HG02571 (cell line): ENCODE results near the gene MGRN1.
"Not testable (repeated sequence)": the region's sequence is repeated elsewhere in the genome, so short reads cannot be mapped to it uniquely, and the experiment has no call there.

Experiments used
- ATAC-seq: cut with Tn5 transposase; IDR thresholded peaks from one replicate; pipeline ENCODE4 v1.9.1; 2021; ENCODE audit warnings: mild to moderate bottlenecking, moderate library complexity; ENCODE audit not compliant: unreplicated experiment

MGRN1 gene

GRCh38 chr16:4649744-4650442, 25.3 kb downstream of the MGRN1 start:
- ATAC-seq, result no peak

GRCh38 chr16:4650443-4651074, 25.9 kb downstream of the MGRN1 start:
- ATAC-seq, result not testable (repeated sequence)

GRCh38 chr16:4651827-4652226, 27.2 kb downstream of the MGRN1 start:
- no peak for ATAC-seq

- ATAC-seq, result no peak
Measured at GRCh38 chr16:4652561-4652960, 27.9 kb downstream of the MGRN1 start.

GRCh38 chr16:4654011-4654963, 29.7 kb downstream of the MGRN1 start:
- ATAC-seq, result no peak

GRCh38 chr16:4654964-4655590, 30.5 kb downstream of the MGRN1 start:
- no peak for ATAC-seq

GRCh38 chr16:4655801-4656200, 31.2 kb downstream of the MGRN1 start:
- no peak for ATAC-seq

- ATAC-seq, result no peak
Measured at GRCh38 chr16:4656221-4656620, 31.6 kb downstream of the MGRN1 start.

- ATAC-seq, result no peak
Measured at GRCh38 chr16:4656695-4657686, 32.4 kb downstream of the MGRN1 start.

GRCh38 chr16:4659363-4660353, 35.0 kb downstream of the MGRN1 start:
- ATAC-seq, result no peak

- no peak for ATAC-seq
Measured at GRCh38 chr16:4660454-4661007, 35.9 kb downstream of the MGRN1 start.

GRCh38 chr16:4661661-4662060, 37.0 kb downstream of the MGRN1 start:
- no peak for ATAC-seq

GRCh38 chr16:4663465-4663776, 38.8 kb downstream of the MGRN1 start:
- ATAC-seq, result no peak

GRCh38 chr16:4663777-4664465, 39.3 kb downstream of the MGRN1 start:
- ATAC-seq, result no peak

- no peak for ATAC-seq
Measured at GRCh38 chr16:4664538-4665418, 40.2 kb downstream of the MGRN1 start.

- ATAC-seq, result no peak
Measured at GRCh38 chr16:4666537-4667202, 42.0 kb downstream of the MGRN1 start.
